Measurements from ENCODE around the gene PATE4.

- TF ChIP-seq CEBPB (IDR thresholded peaks at IDR 0.05; ENCODE audit: low read depth) (no peak), CTCF (IDR thresholded peaks at IDR 0.05 in 2 of 3, conservative IDR thresholded peaks at IDR 0.05 in 1 of 3; ENCODE audit: borderline replicate concordance in 1 of 3, insufficient read depth in 1 of 3, low read depth in 2 of 3, low read length in 2 of 3) (peak; percentile 44 to 69 (median 69); a peak in 5 of 6 replicates)
These were observed 38.4 kb downstream of the PATE4 start for GRCh38 chr11:125871391-125872137.
